Stimulated activated CD4-positive, alpha-beta T cell treated with anti-CD3 and anti-CD28 coated beads, Interleukin-12 subunit alpha, Interleukin-12 subunit beta, amount 100 ng/mL, for 4 hours (primary cell): Measurements from ENCODE around the gene GRIA1.

Experiments used
- DNase-seq: peaks from one replicate; pipeline ENCODE4 v3.0.0-alpha.2; 2020

The GRIA1 gene

DNA sequence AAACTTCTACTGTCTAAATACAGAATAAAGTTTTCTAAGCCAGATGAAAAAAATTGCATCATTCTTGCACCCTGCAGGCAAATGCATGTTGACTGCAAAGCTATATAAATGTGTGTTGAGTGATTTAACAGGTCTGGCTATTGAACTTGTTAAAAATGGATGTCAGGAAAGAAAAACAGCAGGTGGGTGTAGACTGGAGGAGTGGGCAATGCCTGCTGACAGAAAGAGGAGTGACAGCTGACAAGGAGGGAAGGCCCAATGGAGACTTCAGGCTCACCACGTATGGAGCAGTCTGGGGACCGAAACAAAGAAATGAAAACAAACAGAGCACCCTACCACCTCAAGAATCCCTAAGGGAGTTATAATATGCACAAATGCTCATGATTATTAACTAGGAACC lies 127.8 kb downstream of the GRIA1 start:
- DNase-seq = no peak

DNA sequence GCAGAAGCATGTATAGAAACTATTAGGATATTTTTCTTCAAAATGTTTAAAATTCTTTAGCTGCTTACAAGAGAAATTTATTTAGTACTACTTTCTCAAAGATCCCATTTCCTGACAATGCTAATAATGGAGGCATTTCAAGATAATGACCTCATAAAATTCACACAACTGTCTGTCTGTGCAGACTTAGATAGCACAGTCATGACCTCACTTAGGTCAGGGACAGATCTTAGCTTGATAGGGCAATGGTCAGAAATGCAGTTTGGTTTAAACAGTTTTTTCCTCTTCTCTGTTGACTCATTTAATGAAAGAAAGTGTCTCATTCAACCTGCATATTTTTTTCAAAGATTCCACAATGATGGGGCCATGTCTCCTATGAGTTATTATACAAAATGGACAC lies 128.4 kb downstream of the GRIA1 start:
- no peak for DNase-seq

DNA sequence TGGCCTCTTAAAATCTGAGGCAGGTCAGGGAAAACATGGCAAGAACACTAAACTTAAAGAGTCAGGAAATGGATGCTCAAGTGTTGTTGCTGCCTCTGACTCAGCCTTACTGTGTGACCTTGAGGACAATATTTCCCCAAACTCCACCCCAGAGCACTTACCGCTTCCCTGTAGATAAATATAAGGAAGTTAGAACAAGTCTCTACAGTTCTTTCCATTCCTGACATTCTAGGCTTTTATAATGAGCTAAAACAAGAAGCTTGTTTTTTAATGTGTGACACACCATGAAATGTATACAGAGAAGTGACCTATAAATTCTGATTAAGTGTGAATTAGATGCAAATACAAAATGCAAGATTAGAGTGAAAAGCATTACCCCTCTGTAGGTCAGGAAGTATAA lies 129.3 kb downstream of the GRIA1 start:
- DNase-seq = no peak

DNA sequence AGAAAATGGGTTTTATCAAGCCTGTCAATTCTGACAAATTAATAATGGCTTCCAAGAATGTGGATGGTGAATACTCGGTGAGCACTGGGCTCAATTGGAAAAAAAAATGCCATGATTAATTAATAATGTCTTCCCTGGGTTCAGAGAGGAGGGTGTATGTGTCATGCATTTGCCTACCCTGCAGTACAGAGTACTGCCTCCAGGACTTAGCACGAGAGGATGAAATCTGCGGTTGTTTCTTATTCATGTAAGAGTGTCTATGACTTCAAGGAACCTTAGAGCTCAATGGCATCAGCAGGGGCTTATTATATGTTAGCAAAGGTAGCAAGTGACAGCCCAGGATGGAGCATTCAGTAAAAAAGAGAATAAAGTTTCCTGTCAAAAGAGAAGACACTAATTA lies 132.7 kb downstream of the GRIA1 start:
- DNase-seq = no peak

DNA sequence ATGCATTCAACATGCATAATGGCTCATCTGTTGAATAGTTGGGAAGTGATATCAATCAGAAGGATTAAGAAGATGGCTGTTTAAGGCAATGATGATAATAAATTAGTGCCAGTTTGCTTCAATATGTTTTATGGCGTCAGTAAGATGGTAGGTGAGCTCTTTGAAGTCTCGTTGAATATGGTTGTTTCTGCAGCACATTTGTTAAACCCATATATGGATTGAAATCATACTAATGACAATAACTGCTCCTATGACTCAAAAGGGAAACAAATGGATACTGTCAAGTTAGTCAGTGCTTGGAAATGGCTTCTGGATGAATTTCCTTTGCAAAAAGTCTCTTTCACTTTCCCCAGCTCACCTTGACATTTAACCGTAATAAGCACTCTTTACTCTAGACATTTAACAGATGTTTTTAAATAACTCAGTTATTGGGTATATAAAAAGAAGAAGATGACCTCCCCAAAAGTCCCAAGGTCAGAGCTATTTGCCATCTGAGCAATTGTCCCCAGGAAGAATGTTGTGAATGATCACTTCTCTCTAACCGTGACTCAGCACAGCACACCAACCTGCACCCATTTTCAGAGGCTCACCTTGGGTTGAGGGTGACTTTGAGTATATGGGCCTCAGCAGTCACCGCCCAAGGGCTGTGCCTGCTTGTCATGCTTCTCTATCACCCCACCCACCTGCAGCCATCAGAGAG lies 133.4 kb downstream of the GRIA1 start:
- no peak for DNase-seq

DNA sequence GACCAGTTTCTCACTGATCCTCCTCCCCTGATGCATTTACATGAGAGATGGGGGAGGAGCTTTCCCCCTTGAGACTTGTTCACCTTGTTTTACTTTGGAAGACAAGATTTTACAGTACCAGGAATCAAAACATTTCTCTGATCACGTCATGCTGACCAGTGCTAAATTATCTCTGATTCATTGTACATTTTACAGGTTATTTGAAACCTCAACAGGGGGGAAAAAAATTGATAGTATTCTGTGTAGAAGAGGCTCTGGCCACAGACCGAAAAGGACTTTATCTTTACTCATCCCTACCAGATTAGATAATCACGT lies 133.9 kb downstream of the GRIA1 start:
- DNase-seq = no peak

DNA sequence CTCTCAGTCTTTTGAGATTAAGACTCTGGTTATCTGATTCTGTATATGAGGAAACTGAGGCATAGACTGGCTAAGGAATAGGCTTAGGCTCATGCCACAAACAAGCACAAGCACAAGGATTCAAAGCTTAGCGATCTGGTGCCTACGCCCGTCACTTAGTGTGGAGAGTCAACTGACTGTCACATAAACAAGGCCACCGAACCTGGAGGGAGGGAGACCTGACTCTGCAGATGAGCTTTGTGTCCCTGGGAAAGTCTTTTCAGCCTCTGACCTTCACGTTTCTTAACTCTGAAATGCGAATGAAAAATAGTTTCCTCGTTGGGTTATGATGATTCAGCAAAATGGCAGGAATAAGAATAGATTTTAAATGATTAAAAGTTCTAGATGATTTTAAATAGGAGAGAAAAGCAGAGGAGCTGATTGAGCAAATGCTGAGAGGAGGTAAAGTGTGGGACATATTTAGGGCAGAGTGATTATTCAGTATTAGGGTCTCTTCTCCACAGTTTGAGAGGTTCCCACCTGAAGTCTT lies 135.4 kb downstream of the GRIA1 start:
- no peak for DNase-seq

DNA sequence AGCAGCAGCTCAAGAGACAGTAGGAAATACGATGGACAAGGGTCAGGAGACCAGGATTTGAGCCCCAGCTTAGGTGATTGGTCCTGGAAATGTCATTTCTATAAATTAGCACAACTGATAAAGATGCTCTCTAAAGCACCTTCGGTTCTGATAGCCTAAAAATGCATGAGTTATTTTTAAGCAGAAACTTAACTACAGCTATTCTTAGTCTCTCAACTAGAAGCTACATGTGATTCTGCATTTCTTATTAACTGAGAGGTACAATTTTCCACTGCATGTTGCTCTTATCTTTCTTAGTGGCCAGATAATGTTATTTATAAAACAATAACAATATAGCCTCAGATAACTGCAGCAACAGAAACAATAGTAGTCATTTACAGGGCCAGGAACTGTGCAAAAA lies 136.4 kb downstream of the GRIA1 start:
- DNase-seq = no peak

DNA sequence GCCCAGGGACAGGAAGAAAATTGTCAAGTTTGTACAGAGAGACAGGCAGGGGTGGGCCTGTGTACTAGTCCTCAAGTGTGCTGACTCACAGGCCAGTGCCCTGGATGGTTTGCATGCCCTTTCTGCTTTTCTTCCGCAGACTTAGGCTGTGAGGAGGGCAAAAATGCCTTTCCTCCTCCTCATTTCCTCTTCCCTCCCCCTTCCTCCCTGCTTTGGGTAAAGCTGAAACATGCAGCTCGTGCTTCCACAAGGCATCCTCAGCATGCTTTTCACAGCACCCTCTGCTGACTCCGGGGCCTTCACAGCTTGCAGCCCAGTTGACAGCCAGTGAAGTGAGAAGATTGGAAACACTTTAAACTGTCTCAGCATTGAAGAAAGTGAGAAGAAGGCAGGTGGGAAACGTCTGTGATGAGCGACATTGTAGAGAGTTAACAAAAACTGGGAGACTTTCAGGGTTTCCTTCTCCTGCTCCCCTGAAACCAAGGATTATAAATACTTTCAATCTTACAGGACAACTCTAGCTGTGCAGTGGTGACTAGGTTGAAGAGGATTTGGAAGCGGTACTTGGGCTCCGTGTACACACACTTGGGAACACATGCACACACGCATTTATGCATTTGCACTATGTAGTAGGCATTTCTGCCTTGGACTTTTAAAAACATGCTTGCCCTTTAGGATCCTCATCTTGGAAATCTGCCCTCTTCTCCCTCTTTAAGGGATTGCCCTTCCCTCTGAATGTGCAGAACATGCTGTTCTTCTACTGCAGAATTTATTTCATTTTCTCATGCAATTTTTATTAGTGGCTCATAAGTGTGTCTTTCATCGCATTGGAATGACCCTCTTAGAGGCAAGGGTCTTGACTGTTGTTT lies 138.8 kb downstream of the GRIA1 start:
- DNase-seq = no peak

DNA sequence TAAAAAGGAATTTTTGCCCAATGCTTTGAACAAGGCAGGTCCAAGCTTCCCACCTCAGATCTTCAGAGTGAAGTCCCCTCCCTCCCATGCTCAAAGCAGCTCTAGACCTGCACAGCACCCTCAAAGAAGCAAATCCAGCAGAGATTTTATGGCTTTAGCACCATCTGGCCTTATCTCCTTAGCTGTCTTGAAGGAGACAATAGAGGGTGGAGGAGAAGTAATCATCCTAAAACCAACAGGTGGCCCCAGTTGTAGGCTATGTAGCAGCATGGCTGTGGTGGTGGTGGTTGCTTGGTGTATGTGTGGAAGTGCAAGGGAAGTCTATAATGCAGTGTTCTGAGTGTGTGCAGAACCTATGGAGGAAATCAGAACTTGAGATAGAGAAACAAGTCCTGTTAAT lies 140.1 kb downstream of the GRIA1 start:
- DNase-seq = no peak

DNA sequence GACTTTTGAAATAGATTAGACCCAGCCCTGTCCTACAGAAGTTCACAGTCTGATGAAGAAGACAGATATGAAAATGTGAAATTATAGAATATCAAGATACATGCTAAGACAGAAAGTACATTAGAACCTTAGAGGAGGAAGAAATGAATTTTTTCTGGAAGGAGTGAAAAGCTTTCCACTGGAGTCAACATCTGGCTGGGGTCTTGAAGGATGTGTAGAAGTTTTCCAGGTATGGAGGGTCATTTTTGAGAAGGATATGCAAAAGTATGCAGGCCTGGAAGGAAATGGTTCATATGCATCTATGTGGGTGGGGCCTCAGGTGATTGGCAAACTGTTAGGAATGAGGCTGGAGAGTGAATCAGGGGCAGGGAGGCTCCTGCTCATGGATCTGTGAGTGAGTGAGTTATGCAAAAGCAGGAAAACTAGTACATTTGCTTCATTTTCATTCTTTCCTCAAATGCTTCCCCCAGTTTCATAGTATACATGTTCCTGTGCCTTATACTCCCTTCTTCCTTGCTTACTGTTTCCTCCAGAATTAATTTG lies 142.3 kb downstream of the GRIA1 start:
- DNase-seq = no peak

DNA sequence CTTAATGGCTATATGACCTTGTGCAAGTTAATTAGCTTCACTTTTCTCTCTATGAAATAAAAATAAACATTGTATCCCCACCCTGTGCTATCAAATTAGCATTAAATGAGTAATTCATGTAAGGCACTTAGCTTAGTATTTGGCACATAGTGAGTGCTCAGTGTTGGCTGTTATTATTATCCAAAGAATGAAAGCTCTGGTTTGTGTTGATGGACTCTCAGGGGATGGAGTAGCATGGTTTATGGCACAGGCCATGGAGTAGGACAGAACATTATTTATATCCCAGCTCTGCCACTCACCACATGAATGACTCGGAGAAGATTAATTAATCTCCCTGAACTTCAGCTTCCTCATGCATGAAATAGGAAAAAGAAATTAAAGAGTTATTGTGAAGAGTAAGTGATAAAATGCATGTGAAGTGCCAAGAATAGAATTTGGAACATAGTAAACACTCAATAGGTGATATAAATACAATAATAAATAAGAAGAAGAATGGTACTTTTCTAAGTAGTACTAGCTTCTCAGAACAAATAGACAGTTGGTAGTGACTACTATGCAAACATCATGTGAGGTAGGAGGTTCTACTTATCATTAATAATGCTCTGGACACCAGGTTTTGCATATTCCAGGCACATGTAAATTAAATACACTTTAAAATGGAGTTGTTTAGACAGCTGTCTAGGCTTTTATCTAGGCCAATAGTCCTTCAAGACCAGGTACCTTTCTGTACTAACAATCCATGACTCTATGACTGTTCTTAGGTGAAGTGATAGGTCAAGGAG lies 146.4 kb downstream of the GRIA1 start:
- no peak for DNase-seq

DNA sequence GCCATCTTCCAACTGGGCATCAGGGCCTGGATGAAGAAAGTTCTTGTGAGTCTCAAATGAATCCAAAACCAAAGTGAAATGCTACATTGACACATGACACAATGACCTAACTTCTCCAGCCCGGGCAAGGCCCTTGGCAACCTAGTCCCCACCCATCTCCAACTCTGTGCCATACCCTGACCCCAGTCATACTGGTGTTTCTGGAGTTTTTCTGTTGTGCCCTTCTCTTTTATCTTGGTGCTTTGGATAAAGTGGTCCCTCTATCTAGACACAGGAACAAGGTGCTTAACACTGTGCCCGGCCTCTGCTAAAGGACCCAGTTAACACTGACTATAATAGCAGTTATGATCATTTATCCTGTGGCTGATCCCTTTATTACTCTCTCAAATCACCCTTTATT lies 149.8 kb downstream of the GRIA1 start:
- DNase-seq = no peak

DNA sequence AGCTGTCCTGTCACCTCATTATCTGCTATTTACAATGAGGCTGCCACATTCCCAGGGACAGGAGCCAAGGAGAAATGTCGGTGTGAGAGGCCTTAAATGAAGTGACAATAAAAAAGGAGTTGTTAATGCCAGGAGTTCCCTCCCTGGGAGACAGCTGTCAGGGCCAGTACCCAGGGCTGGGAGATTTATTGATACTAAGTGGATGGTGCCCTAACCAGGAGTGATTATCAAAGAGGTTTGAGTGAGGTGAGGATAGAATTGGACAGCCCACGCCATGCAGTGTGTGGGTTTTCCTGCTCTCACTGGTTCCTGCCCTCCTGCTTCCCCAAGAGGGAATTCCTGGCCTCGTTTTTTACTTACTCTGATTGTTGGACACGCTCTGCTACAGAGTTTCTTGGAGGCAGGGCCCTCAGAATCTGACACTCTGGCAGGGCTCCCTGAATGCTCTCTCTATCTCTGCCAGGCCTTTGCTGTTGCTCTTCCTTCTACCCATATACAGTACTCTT lies 150.8 kb downstream of the GRIA1 start:
- no peak for DNase-seq

DNA sequence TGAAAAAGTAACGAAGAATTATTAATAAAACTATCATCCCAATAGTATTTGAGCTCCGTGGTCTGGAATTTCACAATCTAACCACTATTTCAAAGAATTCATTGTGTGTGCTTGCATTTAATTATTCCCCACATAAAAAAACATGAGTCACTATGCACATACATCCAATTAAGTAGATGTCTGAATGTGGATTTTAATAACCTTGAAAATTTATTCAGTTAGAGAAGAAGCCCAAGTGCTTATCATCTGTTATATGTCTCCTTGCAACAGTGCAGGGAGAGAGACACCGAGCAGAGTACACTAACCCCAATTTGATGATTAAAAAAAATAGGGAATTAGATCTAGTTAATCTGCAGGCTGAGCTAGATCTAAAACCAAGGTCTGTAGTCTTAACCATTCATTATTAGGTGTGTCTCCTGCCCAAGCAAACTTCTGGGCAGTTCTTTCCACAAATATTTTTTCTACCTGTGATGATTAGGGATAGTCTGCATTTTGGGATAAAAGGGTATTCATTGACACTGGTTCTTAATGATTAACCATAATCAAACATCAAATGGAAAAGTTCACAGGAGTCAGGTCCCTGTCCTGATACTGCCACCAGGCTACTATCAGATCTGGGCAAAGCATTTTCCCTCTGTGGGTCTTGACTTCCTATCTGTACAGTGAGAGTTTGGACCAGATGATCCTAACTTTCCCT lies 164.2 kb downstream of the GRIA1 start:
- no peak for DNase-seq

DNA sequence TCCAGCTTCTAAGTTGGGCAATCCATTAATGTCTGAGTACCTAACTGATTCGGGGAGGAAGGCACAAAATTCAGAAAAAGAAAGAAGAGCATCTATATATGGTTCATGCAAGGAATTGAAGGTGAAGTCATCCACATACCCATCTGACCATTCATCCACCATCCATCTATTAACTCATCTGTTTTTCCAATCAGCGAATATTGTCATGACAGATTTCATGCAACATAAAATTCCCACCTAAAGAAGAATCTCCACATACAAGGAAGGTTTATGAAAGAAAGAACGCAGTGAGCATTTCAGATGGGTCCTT lies 164.7 kb downstream of the GRIA1 start:
- no peak for DNase-seq

DNA sequence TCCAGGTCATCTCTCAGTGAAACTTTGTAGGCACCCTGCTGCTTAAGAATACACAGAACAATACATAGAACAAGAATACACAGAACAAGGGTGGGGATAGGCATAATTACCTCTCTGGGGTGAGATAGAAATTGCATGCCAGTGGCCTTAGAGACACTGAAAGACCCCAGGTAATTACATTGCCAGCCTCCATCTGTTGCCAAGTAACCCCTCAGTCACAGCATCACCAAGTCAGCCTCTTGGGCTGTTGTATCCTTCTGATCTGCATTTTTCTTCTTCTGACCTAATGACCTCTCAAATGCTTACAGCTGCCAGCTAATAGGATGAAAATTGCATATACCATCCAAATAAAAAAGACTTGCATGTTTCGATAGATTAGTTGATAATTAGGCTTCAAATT lies 167.7 kb downstream of the GRIA1 start:
- no peak for DNase-seq

DNA sequence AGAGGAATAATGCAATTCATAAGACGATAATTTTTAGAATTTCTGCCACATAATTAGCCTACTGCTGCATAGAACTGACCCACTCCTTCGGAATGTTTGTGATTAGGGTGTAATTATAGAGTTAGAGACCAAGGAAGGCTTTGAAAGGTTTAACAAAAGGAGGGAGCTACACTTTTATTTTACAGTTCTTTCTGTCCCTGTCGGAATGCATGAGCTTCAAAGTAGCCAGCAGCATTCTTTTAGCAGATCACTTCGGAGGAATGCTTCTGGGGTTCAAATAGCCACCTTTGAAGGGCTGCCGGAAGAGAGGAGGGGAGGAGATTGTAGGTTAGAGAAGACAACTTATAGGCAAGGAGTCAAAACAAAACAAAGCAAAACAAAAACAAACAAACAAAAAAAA lies 168.1 kb downstream of the GRIA1 start:
- DNase-seq = no peak

DNA sequence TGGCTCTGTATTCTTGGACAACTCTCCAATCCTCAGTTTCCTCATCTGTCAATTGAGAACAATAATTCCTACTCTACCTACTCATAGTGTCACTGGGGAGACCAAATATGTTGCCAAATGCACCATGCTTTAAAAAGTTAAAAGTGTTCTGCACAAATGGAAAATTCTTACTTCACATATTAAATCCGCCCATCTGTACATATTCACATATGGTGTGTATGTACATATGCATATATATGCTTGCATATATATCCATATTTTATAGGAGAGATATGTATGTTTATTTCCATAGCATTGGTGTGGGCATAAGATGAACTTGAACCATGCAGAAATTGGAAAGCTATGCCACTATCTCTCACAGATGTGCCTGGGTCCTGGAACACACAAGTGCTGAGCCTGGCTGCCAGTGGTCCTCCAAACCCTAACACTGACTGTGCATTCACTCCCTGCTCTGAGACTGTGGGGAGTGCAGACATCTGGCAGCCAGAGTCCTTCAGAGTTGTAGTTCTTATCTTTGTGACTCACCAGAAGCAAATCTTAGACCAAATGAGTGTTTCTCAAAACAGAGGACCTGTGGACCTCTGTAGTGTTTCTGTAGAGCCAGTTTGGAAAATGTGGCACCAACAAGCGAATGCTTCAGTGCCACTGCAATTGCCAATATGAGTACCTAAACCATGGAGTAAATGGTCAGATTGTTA lies 168.7 kb downstream of the GRIA1 start:
- DNase-seq = no peak

DNA sequence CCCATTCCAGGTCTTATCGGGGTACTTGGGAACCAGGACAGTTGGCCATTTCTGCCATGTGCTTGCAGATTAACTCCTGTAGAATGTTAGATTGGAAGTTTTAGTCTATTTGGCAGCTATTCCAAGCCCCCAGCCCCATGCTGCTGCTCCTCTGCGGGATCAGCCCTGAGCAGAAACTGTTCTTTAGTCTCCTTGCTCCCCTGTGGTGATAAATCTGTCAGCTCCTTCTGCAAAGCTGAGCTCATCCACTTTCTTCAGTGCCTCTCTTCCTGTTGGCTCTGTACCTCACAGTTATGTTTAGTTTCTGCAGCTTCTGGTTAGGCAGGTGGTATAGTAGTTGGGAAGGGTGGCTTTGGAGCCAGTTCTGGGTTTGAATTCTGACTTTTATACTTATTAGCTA lies 170.4 kb downstream of the GRIA1 start:
- no peak for DNase-seq

DNA sequence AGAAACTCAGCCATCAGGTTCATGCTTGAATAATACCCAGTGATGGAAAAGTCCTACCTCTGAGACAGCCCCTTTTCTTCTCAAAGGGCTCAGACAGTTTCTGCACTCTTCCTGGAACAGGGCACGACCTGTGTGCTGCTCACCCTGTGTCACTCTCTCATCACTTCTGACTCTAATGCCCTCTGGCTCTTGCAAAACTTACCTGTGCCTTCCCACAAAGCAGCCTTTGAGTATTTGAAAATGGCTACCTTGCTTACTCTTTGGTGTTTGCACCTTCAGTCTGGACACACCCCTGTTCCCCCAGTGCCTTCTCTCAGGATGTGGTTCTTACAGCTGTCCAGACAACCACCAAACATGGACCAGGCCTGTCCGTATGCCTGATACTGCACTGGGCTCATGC lies 171.4 kb downstream of the GRIA1 start:
- DNase-seq = no peak

DNA sequence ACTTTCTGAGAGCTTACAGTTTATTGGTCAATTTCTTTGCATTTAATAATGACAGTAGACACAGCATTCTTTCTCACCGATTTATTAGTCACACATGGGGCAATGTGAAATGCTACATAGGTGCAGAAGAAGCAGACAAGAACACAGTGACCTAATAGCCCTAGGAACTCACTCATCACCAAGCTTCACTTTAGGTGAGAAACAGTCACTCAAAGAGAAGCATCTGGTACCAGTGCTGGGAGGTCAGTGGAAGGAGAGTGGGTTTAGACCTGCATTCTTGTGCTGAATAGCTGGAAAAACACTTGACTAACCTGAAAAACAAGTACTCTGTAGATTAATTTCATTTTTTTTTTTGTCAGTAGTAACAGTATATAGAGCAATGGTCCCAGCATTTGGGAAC lies 179.6 kb downstream of the GRIA1 start:
- DNase-seq = no peak
